VCaP (cell line): ENCODE data around the gene WDR18.

Source experiments
- H3K27ac ChIP-seq: fragments of 450-650 bp; 2 replicates; pipeline ENCODE4 v1.5.1; 2017
- TF ChIP-seq, protein P1 (sequence below): fragments of 450-650 bp; conservative IDR thresholded peaks from 2 replicates; pipeline ENCODE4 v1.5.1; 2017; ENCODE audit warnings: mild to moderate bottlenecking, moderate library complexity

Gene WDR18

GRCh38 chr19:1004803-1005664 lies 20.9 kb downstream of the WDR18 start:
- TF ChIP-seq, protein P1, sequence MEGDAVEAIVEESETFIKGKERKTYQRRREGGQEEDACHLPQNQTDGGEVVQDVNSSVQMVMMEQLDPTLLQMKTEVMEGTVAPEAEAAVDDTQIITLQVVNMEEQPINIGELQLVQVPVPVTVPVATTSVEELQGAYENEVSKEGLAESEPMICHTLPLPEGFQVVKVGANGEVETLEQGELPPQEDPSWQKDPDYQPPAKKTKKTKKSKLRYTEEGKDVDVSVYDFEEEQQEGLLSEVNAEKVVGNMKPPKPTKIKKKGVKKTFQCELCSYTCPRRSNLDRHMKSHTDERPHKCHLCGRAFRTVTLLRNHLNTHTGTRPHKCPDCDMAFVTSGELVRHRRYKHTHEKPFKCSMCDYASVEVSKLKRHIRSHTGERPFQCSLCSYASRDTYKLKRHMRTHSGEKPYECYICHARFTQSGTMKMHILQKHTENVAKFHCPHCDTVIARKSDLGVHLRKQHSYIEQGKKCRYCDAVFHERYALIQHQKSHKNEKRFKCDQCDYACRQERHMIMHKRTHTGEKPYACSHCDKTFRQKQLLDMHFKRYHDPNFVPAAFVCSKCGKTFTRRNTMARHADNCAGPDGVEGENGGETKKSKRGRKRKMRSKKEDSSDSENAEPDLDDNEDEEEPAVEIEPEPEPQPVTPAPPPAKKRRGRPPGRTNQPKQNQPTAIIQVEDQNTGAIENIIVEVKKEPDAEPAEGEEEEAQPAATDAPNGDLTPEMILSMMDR, result no peak
- H3K27ac ChIP-seq, result no peak overlapping the region

DNA sequence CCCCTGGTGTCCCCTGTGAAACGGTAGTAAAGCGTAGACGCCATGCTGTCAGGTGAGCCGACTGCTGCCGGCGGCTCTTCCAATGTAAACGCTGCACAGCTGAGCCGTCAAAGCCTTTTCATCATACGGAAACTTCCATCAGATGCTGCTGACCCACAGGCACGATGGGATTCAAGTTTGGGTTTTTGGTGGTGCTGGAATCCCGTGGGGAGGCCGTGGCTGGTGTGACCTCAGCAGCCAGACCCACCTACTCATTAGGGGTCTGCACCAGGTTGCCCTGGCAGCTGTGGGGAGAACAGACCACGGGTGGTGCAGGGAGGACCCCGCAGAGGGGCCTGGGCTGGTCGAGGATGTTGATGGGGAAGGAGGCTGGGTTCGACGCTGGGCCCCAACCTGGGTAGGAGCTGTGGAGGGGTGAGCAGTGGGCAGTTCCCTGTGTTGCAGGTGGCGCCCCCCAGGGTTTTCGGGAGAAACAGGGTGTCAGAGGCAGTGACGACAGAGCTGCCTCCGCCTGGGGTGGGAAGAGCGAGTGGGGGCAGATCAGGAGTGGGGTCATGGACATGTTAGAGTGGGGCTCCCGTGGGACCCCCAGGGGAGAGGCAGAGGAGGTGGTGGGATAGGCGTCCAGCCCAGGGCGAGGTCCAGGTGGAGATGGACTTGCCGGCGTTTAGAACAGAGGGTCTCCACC lies 22.7 kb downstream of the WDR18 start:
- H3K27ac ChIP-seq, result no peak overlapping the region

GRCh38 chr19:1007399-1008251 lies 23.5 kb downstream of the WDR18 start:
- TF ChIP-seq, protein P1, result no peak
- H3K27ac ChIP-seq, result no peak overlapping the region

More for the DNA sequence above, 22.7 kb downstream of the WDR18 start:
- TF ChIP-seq, protein P1, result no peak

DNA sequence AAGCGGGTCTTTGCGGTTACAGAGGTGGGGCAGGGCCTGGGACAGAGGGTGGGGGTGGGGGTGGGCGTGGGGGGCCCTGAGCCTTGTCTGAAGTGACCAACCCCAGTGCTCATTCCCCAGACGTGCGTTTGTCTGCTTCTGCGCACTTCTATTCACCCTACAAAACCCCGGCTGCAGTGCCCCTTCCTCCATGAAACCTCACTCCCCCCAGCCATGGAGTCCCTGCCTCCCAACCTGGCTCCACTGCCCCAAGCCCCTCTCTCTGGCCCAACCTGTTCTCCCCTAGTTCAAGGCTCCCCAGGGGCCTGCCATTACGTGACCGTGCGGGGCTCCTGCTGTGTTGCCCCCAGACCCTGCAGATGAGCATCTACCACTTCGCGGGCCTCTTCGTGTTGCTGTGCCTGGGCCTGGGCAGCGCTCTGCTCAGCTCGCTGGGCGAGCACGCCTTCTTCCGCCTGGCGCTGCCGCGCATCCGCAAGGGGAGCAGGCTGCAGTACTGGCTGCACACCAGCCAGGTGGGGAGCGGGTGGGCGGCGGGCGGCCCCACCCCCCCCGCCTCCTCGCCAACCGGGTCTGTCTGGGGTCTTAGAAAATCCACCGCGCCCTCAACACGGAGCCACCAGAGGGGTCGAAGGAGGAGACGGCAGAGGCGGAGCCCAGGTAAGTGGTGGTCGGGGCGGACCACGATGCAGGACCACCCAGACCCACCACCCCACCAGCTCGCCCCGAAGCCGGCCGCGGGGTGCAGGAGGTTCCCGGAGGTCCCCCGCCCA lies 24.3 kb downstream of the WDR18 start:
- H3K27ac ChIP-seq, result no peak overlapping the region

DNA sequence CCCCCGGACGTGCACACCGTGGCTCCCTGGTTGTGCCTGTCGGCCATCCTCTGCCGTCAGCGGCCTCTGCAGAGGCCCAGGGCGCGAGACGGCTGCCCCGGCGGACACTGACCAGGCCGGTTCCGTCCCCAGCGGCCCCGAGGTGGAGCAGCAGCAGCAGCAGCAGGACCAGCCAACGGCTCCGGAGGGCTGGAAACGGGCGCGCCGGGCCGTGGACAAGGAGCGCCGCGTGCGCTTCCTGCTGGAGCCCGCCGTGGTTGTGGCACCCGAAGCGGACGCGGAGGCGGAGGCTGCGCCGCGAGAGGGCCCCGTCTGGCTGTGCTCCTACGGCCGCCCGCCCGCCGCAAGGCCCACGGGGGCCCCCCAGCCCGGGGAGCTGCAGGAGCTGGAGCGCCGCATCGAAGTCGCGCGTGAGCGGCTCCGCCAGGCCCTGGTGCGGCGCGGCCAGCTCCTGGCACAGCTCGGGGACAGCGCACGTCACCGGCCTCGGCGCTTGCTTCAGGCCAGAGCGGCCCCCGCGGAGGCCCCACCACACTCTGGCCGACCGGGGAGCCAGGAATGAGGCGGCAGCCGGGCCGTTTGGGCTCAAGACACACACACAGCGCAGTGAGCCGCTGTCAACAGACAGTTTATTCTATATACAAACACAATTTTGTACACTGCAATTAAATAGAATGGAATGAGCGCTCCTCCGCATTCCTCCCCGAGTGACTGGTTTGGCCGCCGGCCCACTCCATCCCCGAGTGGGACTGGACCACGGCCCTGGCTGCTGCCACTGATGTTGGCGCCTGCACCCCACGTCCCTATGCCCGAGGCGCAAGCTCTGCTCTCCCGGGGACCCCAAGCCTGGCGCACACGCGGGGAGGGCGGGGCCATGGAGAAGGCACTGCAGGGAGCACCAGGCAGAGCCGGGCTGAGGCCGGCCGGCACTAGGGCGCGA lies 25.2 kb downstream of the WDR18 start:
- H3K27ac ChIP-seq, result no peak overlapping the region
- TF ChIP-seq, protein P1, result no peak

More for the DNA sequence above, 24.3 kb downstream of the WDR18 start:
- TF ChIP-seq, protein P1, result no peak

GRCh38 chr19:1009981-1010538 lies 25.9 kb downstream of the WDR18 start:
- TF ChIP-seq, protein P1, result no peak
- no peak overlapping the region for H3K27ac ChIP-seq
